Type B pancreatic cell (in vitro differentiated cells): Measurements from ENCODE around the gene DSCAML1. TPM values are rescaled to one million over a fixed set of nuclear protein-coding genes. Genes with fewer than 3 reads are reported as not detected.

Source experiments
- DNase-seq: peaks from one replicate; pipeline ENCODE4 v3.0.0; 2021; ENCODE audit warnings: mixed read lengths; ENCODE audit not compliant: unreplicated experiment; ENCODE audit errors: extremely low spot score
- H3K27ac Mint-ChIP-seq: 2 replicates; pipeline ENCODE4 v1.8.0; 2021; ENCODE audit warnings: mild to moderate bottlenecking, mixed read lengths
- H3K27me3 Mint-ChIP-seq: 2 replicates; pipeline ENCODE4 v1.8.0; 2021; ENCODE audit warnings: mixed read lengths
- H3K36me3 Mint-ChIP-seq: 2 replicates; pipeline ENCODE4 v1.8.0; 2021; ENCODE audit warnings: mixed read lengths
- H3K4me1 Mint-ChIP-seq: one replicate; pipeline ENCODE4 v1.8.0; 2021; ENCODE audit warnings: mixed read lengths; ENCODE audit not compliant: unreplicated experiment
- H3K4me3 Mint-ChIP-seq: 2 replicates; pipeline ENCODE4 v1.8.0; 2021; ENCODE audit warnings: mild to moderate bottlenecking, mixed read lengths
- H3K9me3 Mint-ChIP-seq: 2 replicates; pipeline ENCODE4 v1.8.0; 2021; ENCODE audit warnings: mixed read lengths
- CTCF ChIP-seq: fragments of 200-600 bp; sonication (generic); conservative IDR thresholded peaks from 2 replicates; pipeline ENCODE4 v1.5.0; 2021; ENCODE audit warnings: antibody characterized with exemption, mild to moderate bottlenecking
- total RNA-seq: library from RNA; stranded (reverse); gene quantifications from 2 replicates; pipeline ENCODE4 v1.2.1, GENCODE V29; 2021; ENCODE audit warnings: low replicate concordance

Gene DSCAML1
- total RNA-seq, 1 donor from 2014 or later, result 5.8 TPM

- H3K36me3 Mint-ChIP-seq, result no peaks in the 10 kb centered on the region
Measured at GRCh38 chr11:117697319-117697718, 99.7 kb downstream of the DSCAML1 start.

GRCh38 chr11:117696540-117696939 is 100.5 kb downstream of the DSCAML1 start:
- Mint-ChIP-seq H3K9me3 (no peaks in the 10 kb centered on the region), H3K27me3 (peaks cover 9% of the 10 kb centered on the region), H3K4me3 (no peak overlapping the region), H3K27ac (no peak overlapping the region), H3K4me1 (peaks cover 10% of the 10 kb centered on the region), H3K36me3 (no peaks in the 10 kb centered on the region)
- DNase-seq, result no peak
- no peak for TF ChIP-seq CTCF

More at GRCh38 chr11:117697319-117697718, 99.7 kb downstream of the DSCAML1 start:
- Mint-ChIP-seq H3K27me3 (peaks cover 15% of the 10 kb centered on the region), H3K4me1 (peaks cover 16% of the 10 kb centered on the region), H3K27ac (no peak overlapping the region), H3K9me3 (no peaks in the 10 kb centered on the region), H3K4me3 (no peak overlapping the region)
- no peak for TF ChIP-seq CTCF
- no peak for DNase-seq

- DNase-seq, result no peak
- Mint-ChIP-seq H3K9me3 (no peaks in the 10 kb centered on the region), H3K4me1 (peaks cover 22% of the 10 kb centered on the region), H3K27ac (no peak overlapping the region), H3K4me3 (no peak overlapping the region), H3K36me3 (no peaks in the 10 kb centered on the region), H3K27me3 (peaks cover 15% of the 10 kb centered on the region)
- TF ChIP-seq CTCF, result no peak
Measured at GRCh38 chr11:117693344-117693743, 103.7 kb downstream of the DSCAML1 start.

GRCh38 chr11:117691516-117691915 is 105.5 kb downstream of the DSCAML1 start:
- no peak for TF ChIP-seq CTCF
- peaks cover 22% of the 10 kb centered on the region for H3K4me1 Mint-ChIP-seq
- peaks cover 19% of the 10 kb centered on the region for H3K27me3 Mint-ChIP-seq
- no peaks in the 10 kb centered on the region for H3K36me3 Mint-ChIP-seq
- H3K4me3 Mint-ChIP-seq, result no peak overlapping the region
- no peaks in the 10 kb centered on the region for H3K9me3 Mint-ChIP-seq
- no peak for DNase-seq
- H3K27ac Mint-ChIP-seq, result no peak overlapping the region

- Mint-ChIP-seq H3K9me3 (no peaks in the 10 kb centered on the region), H3K4me3 (no peak overlapping the region), H3K27ac (no peak overlapping the region), H3K27me3 (peaks cover 19% of the 10 kb centered on the region), H3K36me3 (no peaks in the 10 kb centered on the region), H3K4me1 (peaks cover 22% of the 10 kb centered on the region)
- no peak for DNase-seq
- TF ChIP-seq CTCF, result no peak
Measured at GRCh38 chr11:117691218-117691514, 105.8 kb downstream of the DSCAML1 start.
